H4 (cell line): ENCODE results near the gene HS3ST3A1. TPM values are rescaled to one million over a fixed set of nuclear protein-coding genes. Genes with fewer than 3 reads are reported as not detected.
"Not testable (repeated sequence)": the region's sequence is repeated elsewhere in the genome, so short reads cannot be mapped to it uniquely, and the experiment has no call there.

ENCODE experiments used
- DNase-seq: peaks from one replicate; pipeline ENCODE4 v3.0.0-alpha.2; 2015; ENCODE audit warnings: low spot score
- total RNA-seq: library from RNA; depleted of rRNA; stranded (reverse); fragments of >200 nt; shearing (Covaris generic); gene quantifications from 2 replicates; pipeline ENCODE4 v1.2.3, GENCODE V29; 2014

HS3ST3A1 gene
- total RNA-seq, 1 experiment from 2014 or later, result 4.7 TPM

GRCh38 chr17:13575922-13576419 is 25.8 kb downstream of the HS3ST3A1 start:
- no peak for DNase-seq

GRCh38 chr17:13575466-13575865 is 26.3 kb downstream of the HS3ST3A1 start:
- DNase-seq, result no peak

DNA sequence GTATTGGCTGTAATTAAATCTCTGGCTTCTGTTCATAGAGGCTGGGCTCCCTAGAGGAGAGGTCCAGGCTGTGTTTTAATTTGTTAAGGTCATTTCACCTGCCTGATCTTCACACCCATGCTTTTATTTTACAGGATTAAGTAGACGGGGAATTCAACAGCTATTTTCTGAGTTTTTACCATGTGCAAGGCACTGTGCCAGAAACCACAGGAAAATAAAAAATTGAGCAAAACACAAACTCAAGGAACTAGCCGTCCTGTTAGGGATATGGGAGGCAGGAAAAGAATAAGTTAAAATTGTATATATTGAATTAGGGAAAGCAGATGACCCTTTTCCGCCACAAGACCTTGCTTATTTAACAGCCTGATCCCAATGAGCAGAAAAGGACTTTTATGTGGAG is 29.1 kb downstream of the HS3ST3A1 start:
- no peak for DNase-seq

DNA sequence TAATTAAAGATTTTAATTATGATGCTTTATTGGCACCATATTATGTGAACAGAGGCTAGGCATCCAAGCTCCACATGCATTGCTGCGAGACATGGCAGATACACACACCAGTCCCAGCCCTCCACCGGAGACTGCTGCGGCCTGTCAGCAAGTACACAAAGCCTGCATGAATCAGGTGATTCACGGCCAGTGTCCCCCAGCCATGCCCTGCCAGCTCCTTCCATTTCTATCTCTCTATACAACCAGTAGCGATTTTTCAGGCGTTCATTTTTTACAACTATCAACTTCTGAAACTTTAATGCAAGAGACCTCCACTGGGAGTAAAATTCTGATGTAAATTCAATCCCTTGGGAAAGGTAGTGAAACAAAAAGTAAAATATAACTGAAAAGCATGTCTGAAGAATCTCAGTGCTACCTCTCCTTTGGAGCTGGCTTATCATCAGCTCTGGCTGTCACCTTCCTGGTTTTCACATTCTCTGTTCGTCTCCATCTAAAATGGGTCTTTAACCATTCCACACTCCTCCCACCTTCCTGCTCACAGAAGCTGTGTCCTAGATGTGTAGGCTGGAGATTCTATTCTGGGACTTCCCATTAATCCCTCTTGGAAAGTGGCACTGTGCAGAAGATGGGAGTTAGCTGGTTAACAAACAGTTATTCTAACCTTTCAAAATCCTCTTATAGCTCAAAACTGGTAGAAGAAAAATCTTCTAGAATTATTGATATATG is 32.2 kb downstream of the HS3ST3A1 start:
- DNase-seq, result no peak

DNA sequence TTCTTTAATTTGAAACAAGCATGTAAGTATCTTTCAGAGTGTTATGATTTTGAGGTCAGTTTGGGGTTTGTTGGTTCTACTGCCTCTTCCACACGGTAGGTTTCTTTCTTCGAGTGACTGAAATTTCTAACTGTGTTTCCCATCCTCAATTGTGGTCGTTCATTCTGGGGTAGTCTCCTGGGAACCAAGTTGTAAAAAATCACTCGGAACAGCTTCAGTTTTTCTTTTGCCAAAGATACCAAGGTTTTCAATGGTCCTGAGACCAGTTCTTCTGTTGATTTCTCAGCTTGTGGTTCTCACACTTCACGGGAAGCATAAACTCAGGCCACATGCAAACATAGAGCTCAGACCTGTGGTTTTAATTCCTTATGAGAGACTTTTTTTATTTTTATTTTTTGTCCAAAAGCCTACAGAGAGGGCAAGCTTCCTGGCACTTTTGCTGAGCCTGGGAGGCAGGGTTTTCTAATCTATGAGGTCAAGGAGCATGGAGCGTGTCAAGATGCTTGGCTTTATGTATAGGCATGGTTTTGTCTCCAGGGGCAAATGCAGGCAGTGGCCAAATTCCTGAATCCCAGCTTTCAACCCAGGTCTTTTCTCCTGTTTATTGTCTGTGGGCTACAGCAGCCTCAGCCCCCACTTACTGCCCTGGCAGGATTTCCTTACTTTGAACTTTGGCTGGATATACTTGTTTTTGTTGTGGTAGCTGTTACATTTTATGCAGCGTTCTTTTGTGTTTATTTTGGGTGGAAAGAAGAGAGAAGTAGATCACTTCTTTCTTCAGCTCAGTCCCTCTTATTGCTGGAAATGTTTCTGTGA is 32.9 kb downstream of the HS3ST3A1 start:
- no peak for DNase-seq

GRCh38 chr17:13563866-13564265 is 37.9 kb downstream of the HS3ST3A1 start:
- DNase-seq, result no peak

- DNase-seq, result peak; percentile 85
These were observed 39.4 kb downstream of the HS3ST3A1 start for GRCh38 chr17:13562271-13562800.

GRCh38 chr17:13561606-13562270 is 40.0 kb downstream of the HS3ST3A1 start:
- DNase-seq, result no peak

- DNase-seq, result no peak
These were observed 40.8 kb downstream of the HS3ST3A1 start for GRCh38 chr17:13560935-13561334.

- peak; percentile 42 for DNase-seq
These were observed 43.1 kb downstream of the HS3ST3A1 start for GRCh38 chr17:13558588-13558987.

GRCh38 chr17:13557077-13557476 is 44.7 kb downstream of the HS3ST3A1 start:
- DNase-seq, result no peak

DNA sequence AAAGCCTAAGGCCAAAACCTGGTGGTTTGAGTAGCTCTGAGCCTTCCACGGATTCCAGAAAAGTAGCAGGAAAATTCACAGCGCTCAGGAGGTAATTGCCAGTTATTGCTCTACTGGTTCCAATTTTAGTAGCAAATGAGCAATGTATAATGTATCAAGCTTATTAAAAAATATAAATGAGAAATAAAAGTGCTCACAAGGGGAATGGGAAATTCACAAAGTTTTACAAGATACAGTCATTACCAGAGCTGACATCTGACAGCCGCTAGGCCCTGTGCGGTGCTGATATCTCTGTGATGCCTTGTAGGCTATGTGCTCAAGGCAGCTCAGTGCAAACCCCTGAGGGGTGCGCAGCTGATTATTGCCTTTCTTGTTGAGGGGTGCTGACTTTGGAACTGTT is 47.5 kb downstream of the HS3ST3A1 start:
- no peak for DNase-seq

- no peak for DNase-seq
These were observed 51.4 kb downstream of the HS3ST3A1 start for GRCh38 chr17:13550291-13550690.

DNA sequence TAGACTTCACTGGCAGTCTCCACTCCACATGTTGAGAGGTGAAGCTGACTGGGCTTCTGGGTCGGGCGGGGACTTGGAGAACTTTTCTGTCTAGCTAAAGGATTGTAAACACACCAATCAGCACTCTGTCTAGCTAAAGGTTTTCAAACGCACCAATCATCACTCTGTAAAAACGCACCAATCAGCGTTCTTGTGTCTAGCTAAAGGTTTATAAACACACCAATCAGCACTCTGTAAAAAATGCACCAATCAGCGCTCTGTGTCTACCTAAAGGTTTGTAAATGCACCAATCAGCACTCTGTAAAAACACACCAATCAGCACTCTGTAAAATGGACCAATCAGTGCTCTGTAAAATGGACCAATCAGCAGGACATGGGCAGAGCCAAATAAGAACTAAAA is 53.2 kb downstream of the HS3ST3A1 start:
- DNase-seq, result not testable (repeated sequence)

DNA sequence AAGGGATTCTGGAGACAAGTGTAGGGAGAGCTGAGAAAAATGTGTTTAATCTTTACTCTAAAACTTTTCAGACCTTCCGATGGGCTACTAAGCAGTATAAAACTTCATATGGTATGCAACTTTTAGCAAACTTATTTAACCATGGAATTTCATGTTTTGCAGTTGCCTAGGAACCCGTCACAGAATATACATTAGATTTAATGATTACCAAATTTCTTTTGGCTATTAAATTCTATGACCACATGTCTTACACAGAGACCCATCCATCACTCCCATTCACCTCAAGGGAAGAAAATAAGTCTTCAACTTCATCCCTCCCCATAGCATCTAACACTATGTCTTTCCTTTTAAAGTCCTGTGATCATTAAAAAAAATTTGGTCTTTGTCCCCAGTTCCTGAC is 54.9 kb downstream of the HS3ST3A1 start:
- no peak for DNase-seq

- no peak for DNase-seq
These were observed 55.8 kb downstream of the HS3ST3A1 start for GRCh38 chr17:13545941-13546340.

DNA sequence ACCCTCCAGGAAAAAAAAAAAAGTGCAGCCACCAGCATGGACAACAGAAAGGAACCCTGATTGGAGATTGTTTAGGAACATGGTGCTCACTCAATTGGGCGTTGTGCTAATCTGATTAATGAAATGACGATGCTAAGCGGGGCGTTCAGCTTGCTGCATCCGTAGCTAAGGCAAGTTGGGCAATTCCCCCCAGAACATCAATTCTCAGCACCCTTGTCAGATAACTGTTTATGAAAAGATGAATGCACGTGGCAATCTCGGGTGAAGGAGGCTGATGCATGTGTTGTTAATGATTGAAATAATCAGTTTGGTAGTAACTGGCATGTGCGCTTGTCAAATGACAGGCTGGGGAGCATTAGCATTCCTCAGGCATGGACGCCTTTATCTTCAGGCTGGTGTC is 57.0 kb downstream of the HS3ST3A1 start:
- DNase-seq, result no peak

- DNase-seq, result peak; percentile 78
These were observed 57.4 kb downstream of the HS3ST3A1 start for GRCh38 chr17:13544292-13544691.

- DNase-seq, result no peak
These were observed 59.1 kb downstream of the HS3ST3A1 start for GRCh38 chr17:13542636-13543035.

DNA sequence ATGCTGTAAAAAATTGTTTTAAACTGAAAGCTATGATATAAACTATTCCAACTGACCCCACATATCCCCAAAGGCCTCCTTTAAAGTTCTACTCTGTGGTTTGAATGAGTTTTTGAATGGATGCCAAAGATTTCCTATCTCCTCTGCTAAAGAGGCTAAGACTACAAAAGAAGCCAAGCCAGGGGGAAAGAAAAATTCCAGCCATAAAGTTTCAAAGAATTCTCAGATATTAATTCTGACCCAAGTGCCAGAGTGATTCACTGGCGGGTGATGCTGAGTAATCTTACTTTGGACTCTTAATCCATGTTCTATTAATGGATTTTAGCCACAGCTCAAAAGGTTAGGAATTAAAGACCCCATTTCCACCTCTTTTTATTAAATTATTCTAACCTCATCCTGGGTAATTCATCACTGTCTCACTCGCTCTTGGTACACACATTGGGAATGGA is 60.7 kb downstream of the HS3ST3A1 start:
- DNase-seq, result peak; percentile 76

- DNase-seq, result peak; percentile 8
These were observed 61.2 kb downstream of the HS3ST3A1 start for GRCh38 chr17:13540546-13540945.

DNA sequence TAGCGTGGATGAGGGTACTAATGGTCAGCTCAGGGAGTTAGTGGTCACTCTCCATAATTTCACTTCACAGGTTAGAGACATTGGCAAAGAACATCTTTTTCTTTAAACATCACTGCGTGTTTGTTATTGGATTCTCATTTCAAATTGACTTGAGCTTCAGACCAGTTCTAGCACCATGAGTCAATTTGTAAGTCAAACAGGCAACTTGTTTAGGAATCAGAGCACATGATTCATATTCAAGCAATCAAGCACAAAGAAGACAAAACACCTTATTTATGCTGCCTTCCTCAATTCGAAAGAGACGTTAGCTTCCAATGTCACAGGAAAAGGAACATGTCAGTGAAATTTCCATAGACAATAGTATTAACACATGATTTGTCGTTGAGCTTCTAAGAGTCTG is 62.3 kb downstream of the HS3ST3A1 start:
- no peak for DNase-seq
